Activated CD8-positive, alpha-beta memory T cell treated with anti-CD3 and anti-CD28 coated beads, Interleukin-2, amount 50 U/mL, for 4 hours (primary cell): ENCODE data around the gene SYNPR.
"Not testable (repeated sequence)": the region's sequence is repeated elsewhere in the genome, so short reads cannot be mapped to it uniquely, and the experiment has no call there.

ENCODE experiments used
- DNase-seq: peaks from one replicate; pipeline ENCODE4 v3.0.0-alpha.2; 2020

Gene SYNPR

GRCh38 chr3:63278171-63279004, at the start of gene SYNPR:
Gene SYNPR, plus strand, starts transcription at chr3:63278308.
- no peak for DNase-seq

- DNase-seq, result no peak
Measured at GRCh38 chr3:63228677-63229076, 49.4 kb upstream of the SYNPR start.

- no peak for DNase-seq
Measured at GRCh38 chr3:63230146-63230545, 48.0 kb upstream of the SYNPR start.

GRCh38 chr3:63231643-63232042, 46.5 kb upstream of the SYNPR start:
- no peak for DNase-seq

- no peak for DNase-seq
Measured at GRCh38 chr3:63232764-63233396, 45.2 kb upstream of the SYNPR start.

GRCh38 chr3:63240381-63240902, 37.7 kb upstream of the SYNPR start:
- DNase-seq, result no peak

GRCh38 chr3:63242124-63242523, 36.0 kb upstream of the SYNPR start:
- no peak for DNase-seq

GRCh38 chr3:63244486-63244885, 33.6 kb upstream of the SYNPR start:
- no peak for DNase-seq

GRCh38 chr3:63245726-63246241, 32.3 kb upstream of the SYNPR start:
- no peak for DNase-seq

- no peak for DNase-seq
Measured at GRCh38 chr3:63248015-63248414, 30.1 kb upstream of the SYNPR start.

GRCh38 chr3:63251499-63251898, 26.6 kb upstream of the SYNPR start:
- no peak for DNase-seq

GRCh38 chr3:63255819-63256218, 22.3 kb upstream of the SYNPR start:
- DNase-seq, result not testable (repeated sequence)

- no peak for DNase-seq
Measured at GRCh38 chr3:63264716-63265115, 13.4 kb upstream of the SYNPR start.

- no peak for DNase-seq
Measured at GRCh38 chr3:63274359-63274758, 3.7 kb upstream of the SYNPR start.

- no peak for DNase-seq
Measured at GRCh38 chr3:63279005-63279841, 1.1 kb downstream of the SYNPR start.

- no peak for DNase-seq
Measured at GRCh38 chr3:63287610-63288009, 9.5 kb downstream of the SYNPR start.

- DNase-seq, result no peak
Measured at GRCh38 chr3:63290686-63291085, 12.6 kb downstream of the SYNPR start.

- no peak for DNase-seq
Measured at GRCh38 chr3:63294332-63294731, 16.2 kb downstream of the SYNPR start.

- no peak for DNase-seq
Measured at GRCh38 chr3:63295356-63295755, 17.2 kb downstream of the SYNPR start.

- DNase-seq, result no peak
Measured at GRCh38 chr3:63295806-63296205, 17.7 kb downstream of the SYNPR start.

GRCh38 chr3:63296249-63296648, 18.1 kb downstream of the SYNPR start:
- DNase-seq, result no peak

- no peak for DNase-seq
Measured at GRCh38 chr3:63303238-63303637, 25.1 kb downstream of the SYNPR start.

- DNase-seq, result no peak
Measured at GRCh38 chr3:63304421-63304820, 26.3 kb downstream of the SYNPR start.
